Measurements from ENCODE around the gene DUSP23. TPM values are rescaled to one million over a fixed set of nuclear protein-coding genes. Genes with fewer than 3 reads are reported as not detected.

The DUSP23 gene
- total and polyA plus RNA-seq, 2 donors (not counting 3 experiments of a cell fraction or from before 2014, with no cell fraction given), result 82.5 to 197 TPM

DNA sequence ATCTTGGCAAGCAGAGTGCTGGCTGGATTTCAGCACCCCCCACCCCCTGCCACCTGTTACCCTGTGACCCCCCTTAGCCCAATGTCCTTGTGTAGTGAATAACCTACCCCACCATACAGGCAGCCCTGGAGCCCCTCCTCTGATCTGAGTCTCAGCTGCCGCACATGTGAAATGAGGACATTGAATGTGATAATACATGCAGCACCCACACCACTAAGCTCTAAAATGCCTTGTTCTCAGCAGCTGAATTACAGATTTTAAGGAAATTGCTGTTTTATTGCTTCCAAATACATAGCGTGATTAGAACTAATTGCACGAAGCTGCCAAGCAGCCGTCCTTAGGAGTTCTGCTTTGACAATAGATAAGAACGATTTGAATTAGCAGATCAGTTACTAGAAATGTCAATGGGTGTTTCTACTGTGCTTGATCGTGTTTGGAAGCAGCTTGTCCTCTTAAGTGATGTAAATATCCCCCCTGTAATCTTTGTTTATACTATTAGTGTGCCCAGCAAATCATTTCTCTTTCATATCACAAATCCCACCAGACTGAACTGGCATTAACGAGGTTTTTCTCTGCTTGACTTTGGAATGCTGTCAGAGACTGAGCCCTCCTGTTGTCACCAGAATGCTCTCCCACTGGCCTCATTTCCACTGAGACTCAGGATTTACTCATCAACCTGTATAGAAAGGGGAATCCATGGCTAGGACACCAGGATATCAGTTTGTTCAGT lies 50.8 kb downstream of the DUSP23 start:
- ChIA-PET CTCF (interaction anchor here (1.1 to 9.0 kb wide), 7 partner anchors 10 to 699 kb away, joined by 3 to 71 read pairs (median 6); partner anchors contain the start of gene DUSP23), POLR2A (no interaction called here)
- H3K4me1 ChIP-seq (ENCODE audit: control insufficient read depth, extremely low read depth, insufficient read depth, low read length), result no peaks in the 10 kb centered on the region
- dilution Hi-C loops (cut with MboI; ENCODE audit: extremely low pct_ligation_motif_present, low sequenced_read_pairs), result no loop called here
- H3K4me2 ChIP-seq (ENCODE audit: insufficient read depth, low read length), result no peak overlapping the region
- no peaks in the 10 kb centered on the region for H3K36me3 ChIP-seq (ENCODE audit: control insufficient read depth in 2 of 2, extremely low read depth in 1 of 2, insufficient read depth in 2 of 2, low read length in 2 of 2)
- FAIRE-seq (no peak), DNase-seq (ENCODE audit: low read depth, low spot score) (no peak)
- no peak overlapping the region for H3K9ac ChIP-seq (replicated peaks; ENCODE audit: extremely low read depth, insufficient read depth, low read length)
- no TSS peak for BruUV-seq (replicated peaks)
- no peaks in the 10 kb centered on the region for H4K20me1 ChIP-seq (replicated peaks; ENCODE audit: control insufficient read depth, extremely low read depth, insufficient read depth, low read length)
- H2AFZ ChIP-seq (ENCODE audit: low read depth, low read length), result no peak overlapping the region
- H3K9me3 ChIP-seq (replicated peaks; ENCODE audit: control insufficient read depth, insufficient read depth, low read length), result no peaks in the 10 kb centered on the region
- TF ChIP-seq POLR2AphosphoS5 (IDR thresholded peaks at IDR 0.05; ENCODE audit: insufficient read depth, low read depth, low read length) (no peak), MYC (IDR thresholded peaks at IDR 0.05; ENCODE audit: low read depth, low read length) (no peak), JUN (IDR thresholded peaks at IDR 0.05; ENCODE audit: borderline replicate concordance, insufficient read depth, insufficient read length, low read depth) (no peak), FOS (IDR thresholded peaks at IDR 0.05; ENCODE audit: borderline replicate concordance, insufficient read depth, low read length) (no peak), EZH2 (IDR thresholded peaks at IDR 0.05; ENCODE audit: borderline replicate concordance, low read depth, low read length, severe bottlenecking) (no peak), GATA2 (IDR thresholded peaks at IDR 0.05; ENCODE audit: insufficient read depth, insufficient read length, low read depth, low read length) (no peak), POLR2A (IDR thresholded peaks at IDR 0.05; ENCODE audit: low read depth, low read length) (no peak)
- TF ChIP-seq, protein P1, sequence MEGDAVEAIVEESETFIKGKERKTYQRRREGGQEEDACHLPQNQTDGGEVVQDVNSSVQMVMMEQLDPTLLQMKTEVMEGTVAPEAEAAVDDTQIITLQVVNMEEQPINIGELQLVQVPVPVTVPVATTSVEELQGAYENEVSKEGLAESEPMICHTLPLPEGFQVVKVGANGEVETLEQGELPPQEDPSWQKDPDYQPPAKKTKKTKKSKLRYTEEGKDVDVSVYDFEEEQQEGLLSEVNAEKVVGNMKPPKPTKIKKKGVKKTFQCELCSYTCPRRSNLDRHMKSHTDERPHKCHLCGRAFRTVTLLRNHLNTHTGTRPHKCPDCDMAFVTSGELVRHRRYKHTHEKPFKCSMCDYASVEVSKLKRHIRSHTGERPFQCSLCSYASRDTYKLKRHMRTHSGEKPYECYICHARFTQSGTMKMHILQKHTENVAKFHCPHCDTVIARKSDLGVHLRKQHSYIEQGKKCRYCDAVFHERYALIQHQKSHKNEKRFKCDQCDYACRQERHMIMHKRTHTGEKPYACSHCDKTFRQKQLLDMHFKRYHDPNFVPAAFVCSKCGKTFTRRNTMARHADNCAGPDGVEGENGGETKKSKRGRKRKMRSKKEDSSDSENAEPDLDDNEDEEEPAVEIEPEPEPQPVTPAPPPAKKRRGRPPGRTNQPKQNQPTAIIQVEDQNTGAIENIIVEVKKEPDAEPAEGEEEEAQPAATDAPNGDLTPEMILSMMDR (IDR thresholded peaks at IDR 0.05; ENCODE audit: extremely low read depth in 1 of 2, insufficient read depth in 1 of 2, low read depth in 1 of 2, low read length in 2 of 2), result no peak
- TF ChIP-seq, protein P2, sequence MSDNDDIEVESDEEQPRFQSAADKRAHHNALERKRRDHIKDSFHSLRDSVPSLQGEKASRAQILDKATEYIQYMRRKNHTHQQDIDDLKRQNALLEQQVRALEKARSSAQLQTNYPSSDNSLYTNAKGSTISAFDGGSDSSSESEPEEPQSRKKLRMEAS (IDR thresholded peaks at IDR 0.05; ENCODE audit: insufficient read depth, insufficient read length), result no peak
- intact Hi-C loops (cut with micrococcal nuclease), result no loop called here
- H3K27me3 ChIP-seq (ENCODE audit: control insufficient read depth in 2 of 2, insufficient read depth in 2 of 2, low read length in 2 of 2), result no peaks in the 10 kb centered on the region
- H3K4me3 ChIP-seq (replicated peaks in 1 of 3; ENCODE audit: insufficient read depth in 1 of 3, low read depth in 1 of 3, low read length in 3 of 3), result no peak overlapping the region
- H3K27ac ChIP-seq (ENCODE audit: insufficient read depth, low read depth, low read length), result no peak overlapping the region
- no peaks in the 10 kb centered on the region for H3K79me2 ChIP-seq (ENCODE audit: control insufficient read depth, insufficient read depth, low read length)
- no peaks in the 10 kb centered on the region for H3K9me1 ChIP-seq (replicated peaks; ENCODE audit: control insufficient read depth, extremely low read depth, insufficient read depth, low read length)

Other genes starting within 250 kb of the DUSP23 start
- not detected in 2 replicates for gene OR10J5, start 245.0 kb upstream of the DUSP23 start, total RNA-seq
- gene OR10J5, start 245.0 kb upstream of the DUSP23 start, polyA plus RNA-seq, result not detected in 2 replicates
- not detected in 2 replicates for gene APCS, start 193.1 kb upstream of the DUSP23 start, total RNA-seq
- gene APCS, start 193.1 kb upstream of the DUSP23 start, polyA plus RNA-seq, result not detected in 2 replicates
- not detected in 2 replicates for gene CRP, start 66.4 kb upstream of the DUSP23 start, total RNA-seq
- gene CRP, start 66.4 kb upstream of the DUSP23 start, polyA plus RNA-seq, result not detected in 2 replicates
- not detected in 2 replicates for gene FCRL6, start 21.4 kb downstream of the DUSP23 start, total RNA-seq
- 0.06 and 0.25 TPM in 2 replicates for gene FCRL6, start 21.4 kb downstream of the DUSP23 start, polyA plus RNA-seq
- gene SLAMF8, start 45.9 kb downstream of the DUSP23 start, total RNA-seq, result not detected in 2 replicates
- not detected in 2 replicates for gene SLAMF8, start 45.9 kb downstream of the DUSP23 start, polyA plus RNA-seq
- gene VSIG8, start 81.7 kb downstream of the DUSP23 start, total RNA-seq, result 0.18 TPM in 1 of 2 replicates, not detected in the other
- gene VSIG8, start 81.7 kb downstream of the DUSP23 start, polyA plus RNA-seq, result not detected in 2 replicates
- gene CFAP45, start 119.2 kb downstream of the DUSP23 start, total RNA-seq, result 2.1 and 2.5 TPM in 2 replicates
- 0.13 and 0.25 TPM in 2 replicates for gene CFAP45, start 119.2 kb downstream of the DUSP23 start, polyA plus RNA-seq
- gene TAGLN2, start 144.5 kb downstream of the DUSP23 start, total RNA-seq, result 646 and 750 TPM in 2 replicates
- 1,279 and 1,305 TPM in 2 replicates for gene TAGLN2, start 144.5 kb downstream of the DUSP23 start, polyA plus RNA-seq
- gene IGSF9, start 164.7 kb downstream of the DUSP23 start, total RNA-seq, result 0.15 and 0.16 TPM in 2 replicates
- gene IGSF9, start 164.7 kb downstream of the DUSP23 start, polyA plus RNA-seq, result 0.10 and 0.15 TPM in 2 replicates
- gene SLAMF9, start 173.3 kb downstream of the DUSP23 start, total RNA-seq, result not detected in 2 replicates
- not detected in 2 replicates for gene SLAMF9, start 173.3 kb downstream of the DUSP23 start, polyA plus RNA-seq